Stimulated activated CD4-positive, alpha-beta T cell treated with anti-CD3 and anti-CD28 coated beads, Interleukin-4, amount 100 ng/mL, for 1 hour (primary cell): ENCODE results near the gene SYT13.
A peak's percentile ranks its signal among the peaks of the same experiment; 100 is the strongest.

ENCODE experiments used
- DNase-seq: peaks from one replicate; pipeline ENCODE4 v3.0.0-alpha.2; 2020

Gene SYT13, protein sequence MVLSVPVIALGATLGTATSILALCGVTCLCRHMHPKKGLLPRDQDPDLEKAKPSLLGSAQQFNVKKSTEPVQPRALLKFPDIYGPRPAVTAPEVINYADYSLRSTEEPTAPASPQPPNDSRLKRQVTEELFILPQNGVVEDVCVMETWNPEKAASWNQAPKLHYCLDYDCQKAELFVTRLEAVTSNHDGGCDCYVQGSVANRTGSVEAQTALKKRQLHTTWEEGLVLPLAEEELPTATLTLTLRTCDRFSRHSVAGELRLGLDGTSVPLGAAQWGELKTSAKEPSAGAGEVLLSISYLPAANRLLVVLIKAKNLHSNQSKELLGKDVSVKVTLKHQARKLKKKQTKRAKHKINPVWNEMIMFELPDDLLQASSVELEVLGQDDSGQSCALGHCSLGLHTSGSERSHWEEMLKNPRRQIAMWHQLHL

DNA sequence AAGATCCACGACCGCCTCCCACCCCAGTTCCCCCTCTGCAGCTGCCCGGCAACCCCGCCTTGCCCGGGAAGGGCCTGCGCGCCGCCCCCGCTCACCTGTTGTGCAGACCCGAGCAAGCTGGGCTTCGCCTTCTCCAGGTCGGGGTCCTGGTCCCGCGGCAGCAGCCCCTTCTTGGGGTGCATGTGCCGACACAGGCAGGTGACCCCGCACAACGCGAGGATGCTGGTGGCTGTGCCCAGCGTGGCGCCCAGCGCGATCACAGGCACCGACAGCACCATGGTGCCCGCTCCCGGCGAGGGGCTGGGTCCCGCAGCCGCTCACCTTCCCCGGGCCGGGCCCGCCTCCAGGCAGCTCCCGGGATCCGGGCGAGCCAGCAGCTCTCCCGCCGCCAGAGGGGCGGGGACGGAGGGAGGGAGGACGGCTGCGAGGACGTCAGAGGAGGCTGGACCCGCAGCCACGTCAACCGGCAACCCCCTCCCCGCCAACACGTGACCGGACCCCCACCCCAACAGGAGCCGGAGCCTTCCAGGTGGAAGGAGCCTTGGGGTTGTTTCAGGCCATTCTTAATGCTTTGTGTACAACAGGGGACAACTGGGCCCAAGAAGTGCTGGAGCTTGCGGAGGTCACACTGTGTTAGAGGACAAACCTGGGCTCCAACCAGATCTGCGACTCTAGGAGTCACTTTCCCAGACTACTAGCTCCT is at the start of gene SYT13:
TSS of gene SYT13 (minus strand) at position 412 of the 703 bp plus-strand sequence. CDS start at position 278, 134 bp downstream.
- DNase-seq: no peak

DNA sequence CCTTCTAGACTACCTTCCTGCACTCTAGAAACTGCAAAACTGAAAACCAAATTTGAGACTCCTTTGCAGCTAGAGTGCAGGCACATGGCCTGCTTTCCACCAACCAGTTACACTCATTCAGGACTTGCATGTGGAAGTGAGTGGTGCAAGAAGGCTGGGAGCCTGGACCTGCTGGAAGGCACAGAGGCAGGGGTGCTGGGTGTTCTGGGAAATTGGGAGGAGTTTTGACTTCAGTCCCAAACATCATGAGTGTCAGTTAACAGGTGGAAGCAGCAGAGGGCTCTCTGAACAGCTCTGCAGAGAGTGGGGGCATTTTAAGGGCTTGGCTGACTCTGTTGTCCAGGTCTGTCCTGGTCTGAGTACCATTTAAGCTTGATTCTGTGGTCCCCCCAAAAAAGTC is 49.3 kb upstream of the SYT13 start:
- no peak for DNase-seq

DNA sequence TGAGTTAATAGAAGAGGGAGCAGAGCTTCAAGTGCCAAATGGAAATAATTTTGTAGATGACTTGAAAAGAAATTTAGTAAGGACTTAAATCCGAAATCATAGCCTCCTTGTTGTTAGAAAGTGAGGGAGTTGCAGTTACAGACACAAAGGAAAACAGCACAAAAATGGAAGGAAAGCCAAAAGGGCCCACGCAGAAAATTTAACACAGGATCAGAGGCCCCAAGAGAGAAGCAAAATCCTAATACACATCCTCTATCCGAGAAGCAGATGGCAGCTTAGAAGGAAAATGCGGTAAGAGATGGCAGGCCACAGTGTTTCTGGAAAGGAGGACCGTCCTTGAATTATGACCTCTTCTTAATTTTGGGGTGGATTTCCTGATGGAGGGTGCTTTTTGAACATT is 48.7 kb upstream of the SYT13 start:
- DNase-seq: no peak

DNA sequence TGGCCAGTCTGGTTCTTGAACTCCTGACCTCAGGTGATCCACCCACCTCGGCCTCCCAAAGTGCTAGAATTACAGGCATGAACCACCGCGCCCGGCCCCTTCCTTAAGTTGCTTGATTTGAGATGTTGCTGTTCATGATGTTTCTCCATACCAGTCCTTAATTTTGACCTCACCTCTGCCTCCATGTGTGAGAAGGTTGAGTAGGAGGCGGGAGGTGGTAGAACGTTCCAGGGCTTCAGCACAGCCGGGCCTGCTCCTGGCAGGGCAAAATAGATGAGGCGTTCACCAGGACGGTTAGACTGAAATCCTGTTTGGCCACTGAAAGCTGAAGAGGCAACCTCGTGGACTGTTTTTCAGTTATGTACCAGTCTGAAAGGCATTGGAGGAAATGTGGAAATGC is 48.3 kb upstream of the SYT13 start:
- no peak for DNase-seq

DNA sequence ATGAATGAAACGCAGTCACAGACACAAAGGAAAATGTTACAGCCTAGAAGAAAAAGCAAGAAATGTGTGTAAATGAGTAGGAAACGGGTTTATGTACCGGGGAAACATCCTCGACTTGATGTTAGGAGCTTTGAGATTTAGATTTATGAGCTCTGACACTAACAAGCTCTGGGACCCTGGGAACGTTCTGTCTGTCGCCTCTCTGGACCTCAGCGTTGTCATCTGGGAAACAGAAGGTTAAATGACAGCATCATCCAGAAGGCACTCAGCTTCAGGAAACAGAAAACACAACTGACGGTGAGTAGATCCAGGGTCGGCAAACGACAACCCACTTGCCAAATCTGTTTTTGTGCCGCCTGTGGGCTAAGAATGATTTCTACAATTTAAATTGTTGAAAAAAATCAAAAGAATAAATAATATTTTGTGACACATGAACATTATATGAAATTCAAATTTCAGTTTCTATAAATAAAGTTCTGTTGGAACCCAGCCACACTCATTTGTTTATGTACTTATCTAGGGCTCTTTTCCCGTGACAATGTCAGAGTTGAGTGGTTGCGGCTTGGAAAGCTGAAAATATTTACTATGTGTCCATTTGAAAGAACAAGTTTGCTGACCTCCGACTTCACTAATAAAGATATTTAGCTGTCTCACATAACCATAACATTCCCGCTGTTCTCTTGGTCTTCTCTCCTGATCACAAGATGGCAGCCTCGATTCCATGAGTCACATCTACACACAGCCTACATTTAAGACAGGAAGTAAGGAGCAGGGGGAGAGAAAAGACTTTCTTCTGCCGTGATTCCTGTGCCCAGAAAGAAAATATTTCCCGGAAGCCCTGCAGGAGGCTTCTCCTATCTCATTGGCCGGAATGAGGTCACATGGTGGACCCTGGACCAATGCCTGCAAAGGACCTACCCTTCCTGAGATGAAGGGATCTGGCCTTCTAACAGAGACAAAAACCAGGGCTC is 47.1 kb upstream of the SYT13 start:
- no peak for DNase-seq

DNA sequence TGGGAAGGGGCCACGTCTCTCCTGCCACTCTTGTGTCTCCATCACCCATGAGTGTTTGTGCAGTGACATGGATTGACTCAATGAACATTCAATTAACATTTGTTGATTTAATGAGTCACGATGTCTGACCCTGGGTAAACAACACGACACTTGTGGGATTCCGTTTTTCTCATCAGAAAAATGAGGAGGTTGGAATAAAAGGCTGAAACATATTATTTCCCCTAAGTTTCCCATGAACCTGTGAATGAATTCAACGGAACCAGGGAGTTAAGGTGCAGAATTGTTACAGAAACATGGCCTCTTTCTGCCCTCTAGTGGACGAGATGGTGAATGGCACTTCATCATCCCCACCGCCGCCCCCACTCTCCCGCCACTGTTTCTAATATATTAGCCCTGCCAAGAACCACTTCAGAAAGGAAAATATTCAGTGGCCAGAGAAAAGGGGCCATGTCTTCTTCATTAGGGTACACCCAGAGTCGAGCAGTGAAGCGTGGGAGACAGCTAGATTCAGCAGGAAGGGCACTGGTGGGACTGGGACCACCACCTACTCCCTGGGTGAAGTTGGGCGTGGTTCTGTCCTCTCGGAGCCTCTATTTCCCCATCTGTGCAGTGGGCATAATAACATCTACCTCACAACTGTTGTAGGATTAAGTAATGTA is 46.3 kb upstream of the SYT13 start:
- DNase-seq: peak; percentile 37

DNA sequence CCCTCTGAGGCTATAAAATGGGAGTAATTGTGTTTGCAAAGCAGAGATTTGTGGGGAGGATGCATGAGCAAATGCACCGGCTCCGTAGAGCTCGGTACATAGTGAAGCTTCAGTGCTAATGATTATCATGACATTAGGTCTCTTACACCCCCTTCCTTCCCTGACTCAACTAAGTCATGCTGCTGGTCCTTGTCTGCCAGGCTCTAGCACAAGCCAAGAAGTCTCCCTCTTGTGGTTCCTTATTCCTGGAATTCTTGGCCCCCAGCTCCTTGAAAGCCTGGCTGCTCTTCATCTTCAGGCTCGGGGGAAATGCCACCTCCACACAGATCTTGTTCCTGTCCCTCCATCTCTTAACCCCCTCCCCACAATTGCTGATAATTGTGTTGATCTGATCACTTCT is 45.7 kb upstream of the SYT13 start:
- DNase-seq: no peak

DNA sequence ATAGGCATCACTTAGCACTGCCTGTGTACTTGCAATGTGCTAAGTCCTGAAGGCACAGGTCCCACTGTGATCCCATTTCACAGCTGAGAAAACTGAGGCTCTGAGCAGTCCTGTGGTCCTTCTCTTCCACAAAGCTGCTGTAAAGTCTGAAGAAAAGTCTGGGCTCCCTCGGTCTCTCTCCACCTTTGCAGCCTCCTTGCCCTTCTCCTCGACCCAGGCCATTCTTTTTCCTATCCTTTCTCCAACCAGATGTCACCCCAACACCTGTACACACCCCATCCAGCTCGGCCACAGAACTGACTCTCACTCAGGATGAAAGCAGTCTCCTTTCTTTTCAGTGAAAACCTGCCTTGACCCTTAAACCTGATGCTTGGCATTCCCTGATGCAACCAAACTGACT is 42.6 kb upstream of the SYT13 start:
- DNase-seq: no peak

DNA sequence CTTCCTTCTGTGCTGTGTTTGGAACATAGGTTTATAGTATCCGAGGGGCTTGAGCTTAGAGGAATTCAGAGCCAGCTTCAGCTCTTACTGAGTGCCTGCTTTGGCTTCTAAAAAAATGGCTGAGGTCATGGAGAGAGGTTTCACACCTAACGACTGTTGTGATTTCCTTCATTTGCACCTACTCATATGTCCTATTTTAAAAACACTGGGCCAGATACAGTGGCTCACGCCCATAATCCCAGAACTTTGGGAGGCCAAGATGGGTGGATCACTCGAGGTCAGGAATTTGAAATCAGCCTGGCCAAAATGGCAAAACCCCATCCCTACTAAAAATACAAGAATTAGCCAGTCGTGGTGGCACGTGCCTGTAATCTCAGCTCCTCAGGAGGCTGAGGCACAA is 38.3 kb upstream of the SYT13 start:
- no peak for DNase-seq

DNA sequence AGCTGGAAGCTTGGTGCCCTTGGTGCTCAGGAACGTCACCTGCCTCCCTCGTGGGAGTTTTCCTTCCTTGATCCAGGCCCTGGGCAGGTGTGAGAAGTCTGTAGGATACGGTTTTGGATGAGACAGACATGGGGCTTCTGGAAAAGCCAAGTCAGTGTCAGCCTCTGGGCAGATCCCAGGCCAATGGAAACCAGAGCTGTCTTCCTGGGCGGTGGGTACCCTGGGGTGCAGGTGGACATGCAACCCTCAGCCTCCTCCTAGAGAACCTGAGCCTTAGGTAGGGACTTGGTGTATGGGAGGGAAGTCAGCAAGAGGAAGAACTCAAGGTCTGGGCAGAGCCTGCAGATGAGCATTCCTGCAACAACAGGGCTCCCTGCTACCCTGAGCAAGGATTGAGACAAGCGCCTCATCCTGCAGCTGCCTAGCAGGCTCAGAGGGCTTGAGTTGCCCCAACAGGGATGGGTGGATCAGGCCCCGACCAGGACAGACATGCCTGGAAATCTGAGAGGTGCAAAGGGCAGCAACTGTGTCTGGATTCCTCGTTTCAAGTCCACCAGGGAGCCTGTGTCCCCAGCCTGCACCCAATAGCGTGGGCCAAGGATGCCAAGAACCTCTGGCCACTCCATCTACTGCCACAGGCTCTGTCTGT is 37.6 kb upstream of the SYT13 start:
- DNase-seq: no peak

DNA sequence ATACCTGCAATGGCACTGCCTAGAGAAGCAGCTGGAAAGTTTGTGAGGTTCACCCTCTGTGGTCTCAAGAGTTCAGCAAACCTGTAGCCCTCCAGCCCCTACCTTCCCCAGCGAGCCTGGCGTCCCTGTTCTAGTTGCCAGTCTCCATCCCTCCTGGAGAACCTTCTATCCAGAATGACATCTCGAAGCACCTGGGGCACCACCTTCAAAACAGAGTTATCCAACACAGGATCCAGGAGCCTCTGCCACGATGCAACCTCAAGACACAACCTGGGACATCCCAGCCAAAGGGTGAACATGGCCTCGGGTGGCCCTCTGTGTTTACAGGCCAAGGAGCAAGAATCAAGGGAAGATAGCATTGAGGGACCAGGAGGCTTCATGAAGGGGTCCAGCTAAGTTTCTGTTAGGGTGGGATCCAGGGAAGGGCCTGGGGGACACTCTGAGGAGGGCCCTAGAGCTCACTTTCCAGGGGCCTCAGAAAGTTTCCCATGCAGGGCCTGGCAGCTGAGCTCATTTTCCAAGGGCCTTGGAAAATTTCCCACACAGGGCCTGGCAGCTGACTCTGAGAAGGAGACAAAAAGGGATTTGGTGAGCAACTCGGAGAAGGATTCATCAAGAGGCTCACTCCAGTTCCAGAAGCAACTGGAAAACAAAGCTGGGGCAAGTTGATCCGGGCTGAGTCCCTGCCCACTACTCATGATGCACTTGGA is 36.9 kb upstream of the SYT13 start:
- DNase-seq: no peak

DNA sequence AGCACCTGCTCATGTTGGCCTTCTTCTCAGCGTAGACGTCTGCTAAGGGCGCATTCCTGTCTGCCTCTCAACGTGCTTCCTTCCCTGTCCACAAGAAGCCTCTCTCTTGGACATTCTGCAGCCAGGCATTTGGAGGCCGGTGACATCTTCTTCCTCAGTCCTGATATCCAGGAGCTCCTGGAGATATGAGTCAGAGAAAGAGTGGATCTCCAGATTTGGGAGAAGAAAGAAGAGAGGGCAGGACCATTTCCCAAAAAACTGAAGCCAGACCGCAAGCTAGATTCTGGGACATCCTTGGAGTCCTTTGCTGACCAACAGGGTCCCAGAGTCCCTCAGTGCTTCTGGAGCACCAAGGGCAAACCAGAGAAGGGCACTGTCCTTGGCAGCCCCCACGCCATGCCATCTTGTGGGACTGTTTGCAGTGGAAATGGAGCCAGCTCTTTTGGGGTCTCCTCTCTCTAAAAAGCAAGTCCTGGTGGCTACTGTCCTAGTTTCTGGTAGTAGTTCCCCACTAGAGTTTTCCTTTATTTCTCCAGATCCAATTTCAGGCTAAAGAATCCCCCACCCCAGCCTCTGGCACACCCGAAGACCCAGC is 36.1 kb upstream of the SYT13 start:
- DNase-seq: no peak

DNA sequence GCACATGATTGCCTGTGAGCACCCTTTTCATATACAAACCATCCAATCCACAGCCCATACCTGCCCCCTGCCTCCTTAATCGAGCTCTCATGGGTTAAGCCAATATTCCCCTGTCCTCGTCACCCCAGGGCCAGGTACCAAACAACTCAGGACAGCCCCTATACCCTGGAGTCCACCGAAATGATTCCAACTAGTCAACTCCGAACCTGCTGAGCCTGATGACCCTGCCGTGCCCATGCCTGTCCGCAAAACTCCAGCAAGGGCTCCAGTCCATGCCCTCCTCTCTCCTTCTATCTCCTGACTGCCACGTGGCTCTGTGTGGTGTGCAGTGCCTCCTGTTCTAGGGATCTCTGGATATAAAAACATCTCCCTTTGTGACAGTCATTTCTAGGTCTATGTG is 35.5 kb upstream of the SYT13 start:
- DNase-seq: no peak

DNA sequence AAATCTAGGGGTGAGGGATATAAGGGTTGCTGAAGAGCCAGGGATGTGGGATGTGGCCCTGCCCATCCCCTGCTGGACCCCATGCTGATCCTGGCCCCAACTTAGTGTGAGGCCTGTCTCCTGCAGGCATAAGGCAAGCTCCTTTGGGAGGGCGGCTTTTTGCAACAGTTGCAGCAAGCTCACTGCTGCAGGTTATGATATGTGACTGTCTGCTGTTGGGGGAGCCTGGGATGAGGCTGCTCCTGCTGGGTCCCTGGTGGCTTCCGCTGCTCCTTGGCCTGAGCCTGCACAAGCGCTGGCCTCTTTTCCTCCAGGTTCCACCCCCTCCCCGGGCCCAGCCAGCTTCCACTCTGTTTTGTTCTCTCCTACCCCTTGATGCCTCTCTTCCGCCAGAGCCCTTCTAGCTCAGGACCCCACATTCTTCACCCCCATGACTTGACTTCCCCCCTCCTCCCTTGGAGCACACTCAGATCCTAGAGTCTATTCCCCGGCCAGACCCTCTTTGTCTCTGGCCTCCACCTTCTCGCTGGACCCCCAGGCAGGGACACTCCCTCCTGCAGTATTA is 35.0 kb upstream of the SYT13 start:
- DNase-seq: no peak

DNA sequence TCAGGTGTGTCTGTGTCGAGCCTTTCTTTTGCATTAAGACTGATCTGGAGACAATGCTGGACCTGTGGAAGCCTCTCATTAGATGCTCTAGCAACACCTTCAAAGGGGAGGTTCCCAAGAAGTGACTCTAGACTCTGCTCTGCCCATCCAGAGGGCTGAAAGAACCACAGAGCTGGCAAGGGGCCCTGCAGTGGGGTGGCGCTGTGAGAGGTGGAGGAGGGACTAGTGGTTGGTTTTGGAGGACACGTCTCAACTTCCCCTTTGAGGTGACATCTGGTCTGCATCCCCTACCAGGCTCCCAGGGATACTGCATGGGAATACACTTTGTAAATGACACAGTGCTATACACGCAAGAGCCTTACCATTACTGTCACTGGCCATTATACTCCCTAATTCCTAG is 34.2 kb upstream of the SYT13 start:
- DNase-seq: no peak

DNA sequence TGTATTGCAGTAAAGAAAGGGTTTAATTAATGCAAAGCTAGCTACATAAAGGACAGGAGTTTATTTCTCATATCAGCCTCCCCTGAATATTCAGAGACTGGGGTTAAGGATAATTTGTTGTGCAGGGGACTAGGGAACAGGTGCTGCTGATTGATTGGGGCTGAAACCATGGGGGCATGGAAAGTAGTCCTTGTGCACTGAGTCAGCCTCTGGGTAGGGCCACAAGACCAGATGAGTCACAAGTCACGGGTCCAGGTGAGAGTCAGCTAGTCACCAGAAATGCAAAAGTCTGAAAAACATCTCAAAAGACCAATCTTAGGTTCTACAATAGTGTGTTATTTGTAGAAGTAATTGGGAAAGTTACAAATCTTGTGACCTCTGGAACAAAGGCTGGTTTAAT is 32.9 kb upstream of the SYT13 start:
- DNase-seq: no peak

DNA sequence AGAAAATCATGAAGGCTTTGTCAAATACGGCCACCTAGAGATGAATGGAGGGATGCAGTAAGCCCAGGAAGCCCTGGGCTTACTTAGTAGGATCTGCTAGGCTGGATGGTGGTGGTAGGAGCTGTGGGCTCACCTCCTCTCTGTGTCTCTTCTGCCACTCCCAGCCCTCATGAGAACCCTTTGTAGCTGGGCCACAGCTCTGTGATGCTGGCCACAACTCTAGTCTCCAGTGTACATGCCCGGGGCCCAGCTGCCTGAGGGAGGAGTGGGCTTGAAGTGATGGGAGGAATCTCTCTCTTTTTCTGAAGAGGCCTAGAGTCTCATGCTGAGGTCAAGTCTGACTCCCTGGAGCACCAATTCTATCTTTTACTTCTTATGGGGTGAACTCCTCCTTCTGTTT is 32.4 kb upstream of the SYT13 start:
- no peak for DNase-seq

DNA sequence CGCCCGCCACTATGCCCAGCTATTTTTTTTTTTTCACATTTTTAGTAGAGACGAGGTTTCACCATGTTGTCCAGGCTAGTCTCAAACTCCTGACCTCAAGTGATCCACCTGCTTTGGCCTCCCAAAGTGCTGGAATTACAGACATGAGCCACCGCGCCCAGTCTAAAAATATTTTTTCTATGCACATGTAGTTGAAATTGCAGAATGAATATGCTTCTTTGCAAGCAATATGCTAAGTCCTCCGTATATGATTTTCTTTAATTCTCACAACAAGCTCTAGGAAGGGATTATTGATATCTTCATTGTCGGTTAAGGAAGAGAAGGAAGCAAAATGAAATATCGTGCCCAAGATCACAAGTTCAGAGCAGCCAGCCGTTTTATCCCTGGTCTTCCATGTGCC is 30.1 kb upstream of the SYT13 start:
- DNase-seq: no peak

DNA sequence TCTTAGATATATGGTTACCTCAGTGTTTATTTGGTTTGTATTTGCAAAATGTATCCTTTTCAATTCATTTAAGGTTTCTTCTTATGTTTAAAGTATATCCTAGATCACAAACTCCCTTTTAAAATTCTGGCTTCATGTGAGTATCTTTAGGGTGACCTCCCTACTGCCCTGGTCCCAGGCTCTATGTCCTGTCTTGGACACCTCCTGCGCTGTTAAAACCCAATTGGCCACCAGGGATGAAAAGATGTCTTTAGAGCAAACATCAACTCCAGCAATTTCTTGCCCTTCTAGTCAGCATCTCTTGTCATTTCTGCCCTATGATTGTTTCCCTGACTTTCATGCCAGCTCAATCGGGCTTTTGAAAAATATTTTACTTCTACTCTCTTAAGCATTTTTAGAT is 28.8 kb upstream of the SYT13 start:
- no peak for DNase-seq

DNA sequence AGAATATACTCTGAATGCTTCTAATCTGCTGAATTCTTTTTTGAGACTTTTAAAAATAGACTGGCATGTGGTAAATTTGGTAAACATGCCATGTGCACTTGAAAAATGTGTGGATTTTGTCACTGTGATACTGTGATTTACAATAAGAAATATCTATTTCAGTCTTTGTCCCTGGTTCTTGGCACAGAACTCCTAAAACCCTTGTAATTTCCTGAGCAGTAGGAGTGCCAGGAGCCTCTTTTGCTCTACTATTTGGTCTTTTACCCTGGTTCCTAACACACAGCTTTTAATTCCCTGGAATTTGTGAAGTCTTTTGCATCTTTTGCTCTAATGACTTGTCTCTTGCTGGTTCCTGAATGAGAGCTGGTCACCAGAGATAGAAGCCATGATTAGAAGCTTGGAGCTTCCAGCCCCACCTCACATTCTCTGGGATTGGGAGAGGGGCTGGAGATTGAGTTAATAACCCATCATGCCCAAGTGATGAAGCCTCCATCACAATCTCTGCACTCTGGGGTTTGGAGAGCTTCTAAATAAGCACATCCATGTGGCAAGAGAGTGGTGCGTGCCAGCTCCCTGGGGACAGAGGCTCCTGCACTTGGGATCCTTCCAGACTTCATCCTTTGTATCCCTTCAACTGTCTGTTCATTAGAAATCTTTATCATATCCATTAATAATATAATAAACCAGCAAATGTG is 27.2 kb upstream of the SYT13 start:
- no peak for DNase-seq
